Stimulated activated CD4-positive, alpha-beta T cell treated with anti-CD3 and anti-CD28 coated beads, TNF-alpha, amount 100 ng/mL, for 48 hours (primary cell): ENCODE measurements around the gene H19.

ENCODE experiments used
- DNase-seq, 3 donors: peaks; one replicate each; pipeline ENCODE4 v3.0.0-alpha.2; 2020; ENCODE audit warnings: low read depth in 3 of 3

Gene H19

DNA sequence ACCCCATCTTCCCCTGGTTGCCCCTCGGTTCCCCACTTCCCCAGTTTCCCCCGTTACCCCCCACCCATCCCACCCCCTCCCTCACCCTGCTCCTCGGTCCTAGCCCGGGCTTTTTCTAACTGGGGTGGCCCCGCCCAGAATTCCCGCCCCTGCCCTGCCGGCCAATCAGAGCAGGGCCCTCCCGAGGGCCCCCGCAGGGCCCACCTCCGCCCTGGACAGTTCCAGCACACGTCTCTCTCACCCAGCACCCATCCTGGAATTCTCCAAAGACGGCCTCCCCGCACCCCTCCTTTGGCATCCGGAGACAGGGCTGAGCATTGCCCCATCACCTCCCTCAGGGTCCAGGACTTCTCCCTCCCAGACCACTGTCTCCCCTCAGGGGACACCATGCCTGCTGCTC lies at the start of gene H19:
TSS of gene H19 (minus strand) at position 88 of the 400 bp plus-strand sequence.
- no peak for DNase-seq

DNA sequence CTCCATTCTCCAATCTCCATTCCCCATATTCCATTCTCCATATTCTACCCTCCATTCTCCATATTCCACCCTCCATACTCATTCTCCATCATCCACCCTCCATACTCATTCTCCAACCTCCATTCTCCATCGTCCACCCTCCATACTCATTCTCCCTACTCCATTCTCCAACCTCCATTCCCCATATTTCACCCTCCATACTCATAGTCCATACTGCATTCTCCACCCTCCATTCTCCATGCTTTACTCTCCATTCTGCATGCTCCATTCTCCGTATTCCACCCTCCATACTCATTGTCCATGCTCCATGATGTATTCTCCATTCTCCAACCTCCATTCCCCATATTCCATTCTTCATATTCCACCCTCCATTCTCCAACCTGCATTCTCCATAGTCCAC lies 44.3 kb upstream of the H19 start:
- DNase-seq: no peak

DNA sequence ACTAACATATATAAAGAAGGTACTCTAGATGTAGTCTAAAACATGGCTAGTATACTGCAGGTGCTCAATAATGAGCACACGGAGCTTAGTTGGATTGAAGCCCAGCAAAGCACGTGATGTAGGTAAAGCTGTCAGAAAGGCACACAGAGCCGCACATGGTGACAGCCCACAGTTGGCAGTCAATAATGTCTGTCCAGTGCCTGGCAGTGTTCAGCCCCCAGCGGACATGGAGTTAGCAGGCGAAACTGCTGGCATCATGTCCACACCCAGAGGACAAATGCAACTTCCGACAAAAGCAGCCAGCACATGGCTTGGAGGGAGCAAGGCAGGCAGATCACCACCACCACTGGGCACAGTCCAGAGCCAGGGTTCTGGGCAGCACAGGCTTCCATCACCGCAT lies 43.5 kb upstream of the H19 start:
- DNase-seq: no peak

DNA sequence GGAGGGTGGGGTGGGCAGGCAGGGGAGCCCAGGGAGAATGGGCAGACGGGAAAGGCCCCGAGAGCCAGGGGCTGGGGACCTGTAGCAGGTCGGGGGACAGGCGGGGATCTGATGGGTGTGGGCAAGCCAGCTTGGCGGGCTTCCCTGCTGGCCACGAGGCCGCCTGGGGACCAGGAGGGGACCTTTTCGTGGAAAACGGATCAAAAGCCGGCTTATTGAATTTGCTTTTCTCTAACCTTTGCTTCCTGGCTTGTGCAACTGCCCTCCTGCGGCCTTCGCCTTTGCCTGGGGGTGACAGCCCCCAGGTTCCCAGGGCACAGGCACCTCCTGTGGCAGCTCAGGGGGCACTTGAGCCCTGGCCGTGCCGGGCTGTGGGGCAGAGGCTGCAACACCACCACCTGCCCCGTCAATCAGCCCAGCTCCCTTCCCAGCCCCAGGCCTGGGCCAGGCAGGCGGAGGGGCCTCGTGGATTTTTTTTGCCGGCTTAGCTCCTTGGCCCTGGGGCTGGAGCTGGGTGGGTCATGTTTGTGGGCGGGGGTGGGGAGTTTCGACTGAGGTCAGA lies 41.6 kb upstream of the H19 start:
- no peak for DNase-seq

DNA sequence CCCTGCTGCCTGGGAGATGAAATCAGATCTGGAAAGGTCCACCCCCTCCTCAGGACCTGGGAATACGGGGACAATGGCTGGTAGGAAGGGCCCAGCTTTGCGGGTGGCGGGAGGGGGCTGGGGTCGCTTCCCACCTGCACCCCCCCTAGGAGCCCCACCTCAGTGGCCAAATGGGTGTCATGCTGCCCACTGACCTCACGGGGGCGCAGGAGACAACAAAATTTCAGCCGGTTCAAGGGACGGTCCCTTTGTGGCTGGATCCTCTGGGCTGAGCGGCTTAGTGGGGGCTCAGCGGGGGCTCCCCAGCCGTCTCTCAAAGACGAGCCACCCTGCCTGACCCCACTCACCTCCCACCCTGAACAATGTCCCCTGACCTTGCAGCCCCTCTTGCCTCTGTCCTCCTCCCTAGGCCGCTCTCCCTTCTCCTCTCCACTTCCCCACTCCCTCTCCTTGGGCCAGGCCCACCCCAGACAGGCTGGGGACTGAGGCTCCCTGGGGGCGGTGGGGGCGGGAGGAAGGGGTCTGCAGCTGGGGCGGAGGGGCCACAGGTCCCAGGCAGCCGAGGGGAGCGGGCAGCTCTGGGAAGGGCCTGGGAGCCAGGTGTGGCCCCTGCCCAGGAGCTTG lies 39.3 kb upstream of the H19 start:
- no peak for DNase-seq

DNA sequence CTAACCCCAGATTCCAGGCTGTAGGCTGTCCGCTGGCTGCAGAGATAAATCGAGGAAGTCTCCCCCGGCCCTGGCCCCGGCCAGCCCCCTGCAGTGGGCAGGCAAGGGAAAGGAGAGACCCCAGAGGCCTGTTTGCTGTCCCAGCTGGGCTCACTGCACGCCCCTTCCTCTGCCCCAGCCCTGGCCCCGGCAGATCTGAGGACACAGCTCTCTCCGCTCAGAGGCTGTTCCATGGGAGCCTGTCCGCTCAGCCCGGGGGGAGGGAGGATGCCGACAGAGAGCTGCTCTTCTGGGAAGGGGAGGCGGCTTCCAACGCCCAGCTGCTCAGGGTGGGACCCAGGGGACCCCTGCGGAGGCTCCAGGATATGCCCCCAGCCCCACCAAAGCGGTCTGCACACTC lies 37.7 kb upstream of the H19 start:
- DNase-seq: no peak

DNA sequence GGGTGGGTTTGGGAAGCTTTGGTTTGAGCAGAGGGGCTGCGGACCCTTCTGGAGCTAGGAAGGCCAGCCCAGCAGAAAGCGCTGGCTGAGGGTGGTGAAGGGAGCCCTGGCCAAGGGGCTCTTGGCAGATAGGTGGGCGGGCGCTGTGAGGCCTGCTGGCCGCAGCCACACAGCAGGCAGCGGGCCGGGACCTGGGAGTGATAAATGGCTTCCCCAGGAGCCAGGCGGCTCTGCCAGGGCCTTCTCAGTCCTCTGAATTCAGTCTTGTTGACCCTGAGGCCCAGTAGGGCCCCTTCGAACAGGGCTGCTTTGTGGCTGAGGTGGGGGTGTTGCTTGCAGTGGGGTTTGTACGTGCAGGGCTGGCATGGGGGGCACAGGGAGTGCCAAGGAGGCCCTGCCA lies 33.4 kb upstream of the H19 start:
- no peak for DNase-seq

DNA sequence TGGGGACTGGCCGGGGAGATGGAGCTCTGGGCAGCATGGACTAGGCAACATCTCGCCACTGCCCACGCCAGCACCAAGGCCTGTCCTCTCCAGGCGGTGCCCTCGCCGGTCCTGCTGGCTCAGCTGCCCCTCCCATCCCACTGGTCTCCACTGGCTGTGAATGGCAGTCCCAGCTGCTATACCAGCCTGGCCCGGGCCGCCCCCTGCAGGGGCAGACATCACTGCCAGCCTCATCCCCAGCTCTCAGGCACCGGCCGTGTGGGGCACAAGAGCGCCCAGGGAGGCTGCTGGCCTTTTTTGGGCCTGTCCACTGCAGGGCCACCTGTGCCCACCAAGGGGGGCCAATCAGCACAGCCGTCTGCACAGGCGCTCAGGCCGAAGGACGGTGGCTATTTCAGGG lies 30.1 kb upstream of the H19 start:
- DNase-seq: no peak

DNA sequence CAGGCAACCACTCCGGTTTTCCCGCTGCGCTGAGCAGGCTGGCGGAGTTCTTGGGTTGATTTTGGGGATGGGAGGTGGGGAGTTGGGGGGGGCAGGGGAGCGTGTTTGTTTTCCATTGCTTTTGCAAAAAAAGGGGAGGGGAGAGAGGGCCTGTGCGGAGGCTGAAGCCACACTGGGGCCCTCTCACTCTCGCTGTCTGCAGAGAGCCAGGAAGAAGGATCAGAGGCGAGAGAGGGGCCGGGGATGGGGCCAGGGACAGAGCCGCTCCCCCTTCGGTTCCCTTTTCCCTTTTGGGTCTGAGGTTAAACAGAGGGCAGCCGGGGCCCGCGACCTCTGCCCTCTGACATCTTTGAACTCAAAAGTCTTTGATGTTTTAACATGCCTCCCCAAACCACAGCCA lies 17.4 kb upstream of the H19 start:
- DNase-seq: no peak

DNA sequence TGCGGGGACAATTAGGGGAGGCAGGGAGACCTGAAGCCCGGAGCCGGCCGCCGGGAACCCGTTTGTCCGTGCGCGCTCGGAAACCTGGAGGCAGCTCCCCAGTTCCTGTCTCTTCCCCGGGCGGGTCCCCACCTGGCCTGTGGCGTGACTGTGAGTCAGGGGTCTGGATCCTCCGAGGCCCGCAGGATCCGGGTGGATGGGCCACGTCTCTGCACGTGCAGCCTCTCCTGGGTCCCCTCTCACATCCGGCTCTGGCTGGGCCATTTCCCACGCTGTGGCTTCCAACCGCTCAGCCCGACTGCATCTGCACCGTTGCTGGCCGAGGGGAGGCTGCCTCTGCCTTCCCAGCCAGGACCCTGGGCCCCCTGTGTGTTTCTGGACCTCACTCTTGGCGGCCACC lies 14.8 kb upstream of the H19 start:
- no peak for DNase-seq

DNA sequence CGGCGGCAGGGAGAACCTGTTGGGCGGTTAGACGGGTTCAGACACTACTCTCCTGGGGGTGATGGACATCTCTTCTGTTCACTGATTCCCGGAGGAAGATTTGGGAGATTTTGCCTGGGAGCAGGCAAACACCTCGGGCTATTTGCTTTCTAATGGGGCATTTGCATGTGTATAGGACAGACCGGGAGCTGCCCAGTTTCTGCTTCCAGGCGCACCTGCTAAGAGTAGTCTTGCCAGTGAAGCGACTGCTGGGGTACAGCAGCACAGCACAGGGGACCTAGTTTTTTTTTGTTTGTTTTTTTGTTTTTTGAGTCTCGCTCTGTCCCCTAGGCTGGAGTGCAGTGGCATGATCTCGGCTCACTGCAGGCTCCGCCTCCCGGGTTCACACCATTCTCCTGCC lies 6.8 kb upstream of the H19 start:
- DNase-seq: no peak

DNA sequence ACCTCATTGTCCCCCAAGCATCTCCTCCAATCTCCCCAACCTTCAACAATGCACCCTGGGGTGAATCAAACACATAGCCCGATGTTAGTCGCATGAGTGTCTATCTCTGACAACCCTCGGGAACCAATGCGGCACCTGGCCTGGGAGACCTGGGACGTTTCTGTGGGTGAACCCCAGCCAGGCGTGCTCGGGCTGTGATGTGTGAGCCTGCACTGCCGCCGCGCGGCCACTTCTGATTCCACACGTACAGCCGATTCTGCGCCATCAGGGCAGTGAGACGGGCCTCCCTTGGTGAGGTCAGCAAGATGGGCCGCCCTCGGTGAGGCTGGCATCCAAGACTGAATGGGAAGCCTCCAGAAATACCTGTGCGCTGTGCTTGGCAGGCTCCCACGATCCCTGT lies 5.2 kb upstream of the H19 start:
- DNase-seq: no peak

DNA sequence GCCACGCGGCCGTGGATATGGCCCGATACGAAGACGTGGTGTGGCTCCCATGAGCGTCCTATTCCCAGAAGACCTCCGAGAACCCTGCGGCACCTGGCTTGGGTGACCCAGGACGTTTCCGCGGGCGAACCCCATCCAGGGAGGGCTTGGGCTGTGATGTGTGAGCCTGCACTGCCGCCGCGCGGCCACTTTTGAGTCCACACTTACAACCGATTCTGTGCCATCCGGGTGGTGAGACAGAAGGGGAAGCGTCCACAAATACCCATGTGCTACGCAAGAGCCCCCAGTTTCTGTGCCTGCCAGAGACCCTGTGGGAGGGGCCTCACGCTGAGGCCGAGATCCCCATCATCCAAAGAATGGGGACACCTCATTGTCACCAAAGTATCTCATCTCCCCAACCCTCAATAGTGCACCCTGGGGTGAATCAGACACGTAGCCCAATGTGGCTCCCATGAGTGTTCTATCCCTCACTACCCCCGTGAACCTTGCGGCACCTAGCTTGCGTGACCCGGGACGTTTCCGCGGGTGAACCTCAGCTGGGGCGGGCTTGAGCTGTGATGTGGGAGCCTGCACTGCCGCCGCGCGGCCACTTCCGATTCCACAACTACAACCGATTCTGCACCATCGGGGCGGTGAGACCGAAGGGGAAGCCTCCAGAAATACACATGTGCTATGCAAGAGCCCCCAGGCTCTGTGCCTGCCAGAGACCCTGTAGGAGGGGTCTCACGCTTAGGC lies 4.6 kb upstream of the H19 start:
- no peak for DNase-seq

DNA sequence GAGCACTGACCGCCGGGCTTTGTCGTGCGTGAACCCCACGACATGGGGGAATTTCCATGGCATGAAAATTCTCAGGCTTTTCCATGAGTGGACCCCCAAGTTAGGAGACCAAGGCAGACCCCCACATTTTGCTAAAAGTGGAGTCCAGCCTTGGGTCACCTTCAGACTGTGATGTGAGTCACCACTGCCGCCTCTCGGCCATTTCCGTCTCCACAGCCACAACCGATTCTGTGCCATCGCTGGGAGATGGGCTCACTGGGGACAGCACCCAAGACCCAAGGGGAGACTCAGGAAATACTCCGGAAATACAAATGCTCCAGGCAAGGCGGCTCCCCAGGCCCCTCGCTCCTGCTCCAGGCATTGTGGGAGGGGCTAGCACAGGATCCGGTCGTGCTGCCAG lies 1.2 kb upstream of the H19 start:
- DNase-seq: no peak

DNA sequence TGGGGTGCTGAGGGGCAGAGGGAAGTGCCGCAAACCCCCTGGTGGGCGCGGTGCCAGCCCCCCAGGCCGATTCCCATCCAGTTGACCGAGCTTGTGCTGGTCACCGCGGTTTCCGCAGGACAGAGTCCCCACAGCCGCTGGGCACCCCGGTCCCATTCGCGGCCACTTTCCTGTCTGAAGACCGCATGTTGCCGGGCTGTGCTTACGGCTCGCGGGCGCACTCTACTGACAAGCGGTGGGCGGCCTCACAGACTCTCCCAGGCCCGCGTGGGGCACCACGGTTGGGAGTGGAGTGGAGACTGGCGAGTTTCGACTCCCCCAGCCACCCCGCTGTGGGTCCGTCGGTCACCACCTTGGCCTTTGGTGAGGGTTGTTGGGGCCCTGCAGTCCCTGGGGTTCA lies 648 bp upstream of the H19 start:
- no peak for DNase-seq

DNA sequence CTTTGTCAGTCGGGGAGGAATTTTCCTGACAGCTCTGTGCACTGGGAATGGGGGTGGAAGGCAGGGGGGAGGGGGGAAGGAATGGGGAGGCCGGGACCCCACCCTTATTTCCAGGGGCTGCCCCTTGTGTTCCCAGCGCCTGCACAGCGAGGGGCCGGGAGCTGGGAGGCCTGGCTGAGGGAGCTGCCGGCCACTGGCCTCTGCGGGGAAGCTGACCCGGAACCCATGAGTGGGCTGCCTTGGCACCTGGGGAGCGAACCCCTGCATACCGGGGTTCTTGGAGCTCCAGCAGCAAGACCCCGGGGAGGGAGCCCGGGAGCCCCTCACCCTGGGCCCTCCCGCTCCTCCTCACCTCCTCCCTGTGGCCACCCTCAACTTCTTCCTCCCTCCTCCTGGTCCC lies 3.5 kb downstream of the H19 start:
- no peak for DNase-seq

DNA sequence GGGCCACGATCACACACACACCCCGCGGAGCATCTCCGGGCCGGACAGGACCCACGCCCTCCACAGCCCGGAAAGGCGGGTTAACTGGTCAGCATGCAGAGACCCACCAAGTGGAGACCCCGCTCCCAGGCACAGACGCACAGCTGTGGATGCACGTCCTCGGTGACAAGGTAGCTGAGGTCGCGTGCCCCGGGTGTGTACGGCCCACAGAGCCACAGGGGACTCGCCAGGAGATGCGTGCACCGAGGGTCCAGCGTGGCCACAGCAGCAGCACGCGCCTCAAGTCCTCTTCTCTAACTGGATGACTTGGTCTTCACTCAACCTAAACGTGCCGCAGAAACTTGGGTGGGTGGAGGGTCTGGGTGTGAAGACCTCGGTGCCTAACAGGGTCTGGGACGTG lies 5.5 kb downstream of the H19 start:
- no peak for DNase-seq

DNA sequence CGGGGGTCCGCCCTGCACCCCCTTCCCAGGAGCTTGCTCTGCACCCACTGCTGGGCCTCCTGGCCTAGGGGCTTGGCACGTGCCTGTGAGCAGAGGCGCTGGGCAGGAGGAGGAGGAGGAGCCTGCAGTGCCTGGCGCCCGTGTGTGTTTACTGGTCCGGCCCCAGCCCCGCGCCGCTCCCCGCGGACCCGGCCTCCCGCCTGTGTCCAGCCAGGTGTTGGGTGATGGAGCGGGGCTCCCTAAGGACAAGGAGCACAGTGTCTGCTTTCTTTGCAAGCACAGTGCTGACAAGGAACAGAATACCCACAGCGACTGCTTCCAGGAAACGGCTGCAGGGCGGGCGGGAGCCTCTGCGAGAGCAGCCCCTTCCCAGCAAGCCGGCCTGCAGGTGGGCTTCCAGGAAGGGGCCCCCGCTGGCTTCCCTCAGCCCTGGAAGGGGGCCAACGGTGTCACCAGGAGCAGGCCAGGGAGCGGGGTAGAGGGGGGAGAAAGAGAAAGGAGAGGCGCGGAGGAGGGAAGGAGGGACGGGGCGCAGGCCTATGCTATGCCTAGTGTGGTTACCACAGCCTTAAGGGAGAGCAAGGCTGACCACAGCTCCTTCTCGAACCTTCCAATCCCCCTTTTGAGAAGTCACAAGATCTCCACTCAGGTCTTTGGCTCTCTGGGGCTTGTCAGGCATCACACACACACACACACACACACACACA lies 6.6 kb downstream of the H19 start:
- no peak for DNase-seq

DNA sequence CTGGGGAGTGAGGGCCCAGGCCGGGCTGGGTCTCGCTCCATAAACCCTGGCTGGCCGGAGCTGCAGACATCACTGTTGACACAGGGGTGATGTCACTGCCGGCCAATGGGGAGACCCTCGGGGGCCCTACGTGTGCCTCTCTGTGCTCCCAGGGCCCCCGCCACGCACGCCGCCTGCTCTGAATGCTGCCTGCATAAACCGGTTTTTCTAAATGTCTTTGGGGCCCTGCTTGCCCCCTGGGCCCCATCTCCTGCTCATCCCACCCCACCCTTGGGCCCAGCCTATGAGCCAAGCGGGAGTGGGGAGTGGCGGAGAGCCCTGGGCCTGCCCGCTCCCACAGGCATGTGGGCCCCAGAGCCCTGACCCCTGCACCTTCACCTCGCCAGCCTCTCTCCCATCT lies 7.7 kb downstream of the H19 start:
- DNase-seq: no peak

DNA sequence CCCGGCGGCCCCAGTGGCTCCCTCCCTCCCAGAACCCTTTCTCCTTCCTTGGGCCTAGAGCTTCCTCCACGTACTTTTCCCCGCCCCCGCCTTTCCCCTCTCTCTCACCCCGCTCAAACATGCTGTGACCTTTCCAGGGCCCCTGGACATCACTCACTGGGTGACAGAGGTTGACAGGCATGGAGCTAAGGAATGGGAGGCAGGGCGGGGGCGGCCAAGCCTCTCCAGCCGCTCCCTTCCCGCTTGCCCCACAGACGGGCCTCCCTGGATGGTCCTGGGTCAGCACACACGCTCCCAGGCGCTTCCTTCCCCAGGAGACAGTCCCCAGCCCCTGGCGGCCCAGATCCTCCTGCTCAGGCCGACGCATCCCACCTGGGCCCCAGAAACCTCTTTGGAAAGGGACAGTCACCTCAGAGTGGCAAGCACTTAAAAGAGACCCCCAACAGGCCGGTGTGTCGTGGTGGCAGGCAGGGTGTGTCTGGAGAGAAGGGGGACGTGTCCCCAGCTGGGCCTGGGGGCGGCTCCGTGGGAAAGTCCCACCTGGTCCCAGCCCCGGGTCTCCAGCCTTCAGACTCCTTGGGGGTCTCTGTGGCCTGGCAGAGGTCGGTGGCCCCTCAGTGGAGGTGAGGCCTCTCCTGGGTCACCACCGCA lies 8.8 kb downstream of the H19 start:
- no peak for DNase-seq

DNA sequence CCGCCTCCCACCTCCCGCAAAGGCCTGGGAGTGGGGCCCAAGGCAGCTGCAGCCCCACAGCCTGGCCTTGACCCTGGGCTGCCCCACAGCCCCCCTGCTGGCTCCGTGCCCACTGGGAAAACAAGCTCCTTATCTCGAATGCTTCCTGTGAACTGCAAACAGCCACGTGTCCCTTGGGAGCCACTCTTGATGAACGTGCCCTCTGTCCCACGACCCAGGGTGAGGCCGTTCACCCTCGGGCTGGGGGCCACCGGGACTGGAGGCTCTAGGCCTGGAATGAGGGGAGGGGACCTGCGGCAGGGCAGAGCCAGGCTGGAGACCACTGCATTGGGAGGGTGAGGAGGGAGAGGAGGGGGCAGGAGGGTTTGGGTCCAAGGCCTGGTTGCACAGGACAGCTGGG lies 9.5 kb downstream of the H19 start:
- no peak for DNase-seq

DNA sequence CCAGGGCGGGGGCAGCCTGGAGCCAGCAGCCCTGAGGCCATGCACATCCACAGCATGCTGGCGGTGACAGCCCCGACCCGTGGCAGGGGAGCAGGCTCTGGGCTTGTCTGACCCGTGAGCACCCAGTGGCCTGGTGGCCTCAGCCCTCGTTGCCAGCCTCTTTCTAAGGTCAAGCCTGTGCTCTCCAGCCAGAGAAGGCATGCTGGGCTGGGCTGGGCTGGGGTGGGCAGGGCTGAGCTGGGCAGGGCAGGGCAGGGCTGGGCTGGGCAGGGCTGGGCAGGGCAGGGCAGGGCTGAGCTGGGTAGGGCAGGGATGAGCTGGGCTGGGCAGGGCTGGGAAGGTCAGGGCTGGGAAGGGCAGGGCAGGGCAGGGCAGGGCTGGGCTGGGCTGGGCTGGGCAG lies 10.6 kb downstream of the H19 start:
- no peak for DNase-seq

DNA sequence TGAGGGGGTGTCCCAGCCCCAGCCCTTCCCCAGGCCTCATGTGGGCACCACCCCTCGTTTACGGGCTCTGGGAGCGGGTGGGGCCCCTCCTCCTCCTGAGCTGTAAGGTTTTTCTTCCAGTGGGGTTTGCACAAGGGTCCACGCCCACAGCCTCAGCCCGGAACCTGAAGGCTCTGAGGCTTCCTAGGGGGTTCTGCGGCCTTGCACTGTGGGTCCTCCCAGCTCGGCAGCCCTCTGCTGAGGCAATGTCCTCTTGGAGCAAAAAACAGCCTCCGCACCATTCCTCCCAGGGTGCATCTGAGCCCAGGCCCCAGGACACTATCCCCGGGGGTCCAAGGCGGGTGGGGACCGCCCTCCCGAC lies 14.1 kb downstream of the H19 start:
- DNase-seq: no peak
